Neutrophil (primary cell): ENCODE results near the gene LYPD6B.

Experiments
- H3K27ac ChIP-seq: fragments of 200-600 bp; sonication (generic); 2 replicates; pipeline ENCODE4 v1.5.1; 2016; ENCODE audit warnings: mild to moderate bottlenecking, moderate library complexity
- H3K27me3 ChIP-seq: fragments of 200-600 bp; sonication (generic); 2 replicates; pipeline ENCODE4 v1.6.0; 2016; ENCODE audit warnings: mild to moderate bottlenecking
- H3K36me3 ChIP-seq: fragments of 200-600 bp; sonication (generic); 2 replicates; pipeline ENCODE4 v1.5.1; 2017
- H3K4me1 ChIP-seq, 2 experiments: fragments of 200-600 bp in 1 of 2; sonication (generic) in 1 of 2; 1 replicate in 1 of 2; 2 replicates in 1 of 2; pipeline versions ENCODE4 v1.5.1 to v1.6.1; 2013 to 2016; ENCODE audit warnings: low read depth in 1 of 2, low read length in 1 of 2, mild to moderate bottlenecking in 1 of 2, moderate library complexity in 1 of 2; ENCODE audit not compliant: control insufficient read depth in 1 of 2, insufficient read depth in 1 of 2
- H3K4me3 ChIP-seq, 2 experiments: fragments of 200-600 bp in 1 of 2; sonication (generic) in 1 of 2; 1 replicate in 1 of 2; 2 replicates in 1 of 2; pipeline ENCODE4 v1.5.1; 2013 to 2016; ENCODE audit warnings: low read depth in 1 of 2, low read length in 1 of 2, mild to moderate bottlenecking in 1 of 2, moderate library complexity in 1 of 2
- H3K9me3 ChIP-seq: fragments of 200-600 bp; sonication (generic); 2 replicates; pipeline ENCODE4 v1.5.1; 2016
- CTCF ChIP-seq: fragments of 200-600 bp; sonication (generic); IDR thresholded peaks from 2 replicates; pipeline ENCODE4 v1.5.1; 2016; ENCODE audit warnings: antibody characterized with exemption

The LYPD6B gene

GRCh38 chr2:149082735-149083134 is 44.2 kb downstream of the LYPD6B start:
- H3K4me3 ChIP-seq, result no peak overlapping the region
- TF ChIP-seq CTCF, result no peak
- H3K36me3 ChIP-seq, result no peaks in the 10 kb centered on the region
- peak overlapping the region; percentile 44 for H3K27ac ChIP-seq
- peaks cover 49 to 52% of the 10 kb centered on the region in 2 experiments for H3K4me1 ChIP-seq
- H3K9me3 ChIP-seq, result no peaks in the 10 kb centered on the region
- H3K27me3 ChIP-seq, result no peaks in the 10 kb centered on the region

- Histone ChIP-seq H3K27ac (peak overlapping the region; percentile 70), H3K27me3 (no peaks in the 10 kb centered on the region), H3K4me1 (peaks cover 54 to 64% of the 10 kb centered on the region in 2 experiments), H3K36me3 (no peaks in the 10 kb centered on the region), H3K9me3 (no peaks in the 10 kb centered on the region), H3K4me3 (peak overlapping the region; percentile 19 to 37)
- no peak for TF ChIP-seq CTCF
Observed at GRCh38 chr2:149084924-149085795, 46.7 kb downstream of the LYPD6B start.

GRCh38 chr2:149087751-149088150 is 49.3 kb downstream of the LYPD6B start:
- H3K9me3 ChIP-seq, result no peaks in the 10 kb centered on the region
- peaks cover 44 to 53% of the 10 kb centered on the region in 2 experiments for H3K4me1 ChIP-seq
- H3K27ac ChIP-seq, result no peak overlapping the region
- TF ChIP-seq CTCF, result no peak
- no peak overlapping the region for H3K4me3 ChIP-seq
- peaks cover 1% of the 10 kb centered on the region for H3K27me3 ChIP-seq
- H3K36me3 ChIP-seq, result no peaks in the 10 kb centered on the region

GRCh38 chr2:149089068-149089467 is 50.6 kb downstream of the LYPD6B start:
- H3K27ac ChIP-seq, result peak overlapping the region; percentile 57
- no peaks in the 10 kb centered on the region for H3K9me3 ChIP-seq
- H3K36me3 ChIP-seq, result no peaks in the 10 kb centered on the region
- H3K4me1 ChIP-seq, result peaks cover 31 to 41% of the 10 kb centered on the region in 2 experiments
- H3K27me3 ChIP-seq, result peaks cover 8% of the 10 kb centered on the region
- no peak for TF ChIP-seq CTCF
- H3K4me3 ChIP-seq, result no peak overlapping the region

GRCh38 chr2:149090706-149091105 is 52.2 kb downstream of the LYPD6B start:
- H3K4me3 ChIP-seq, result no peak overlapping the region
- H3K27me3 ChIP-seq, result peaks cover 11% of the 10 kb centered on the region
- H3K27ac ChIP-seq, result no peak overlapping the region
- TF ChIP-seq CTCF, result no peak
- no peaks in the 10 kb centered on the region for H3K9me3 ChIP-seq
- H3K36me3 ChIP-seq, result no peaks in the 10 kb centered on the region
- H3K4me1 ChIP-seq, result peaks cover 14 to 24% of the 10 kb centered on the region in 2 experiments
